ENCODE data around the gene FLNA. TPM values are rescaled to one million over a fixed set of nuclear protein-coding genes. Genes with fewer than 3 reads are reported as not detected.
"Not testable (repeated sequence)": the region's sequence is repeated elsewhere in the genome, so short reads cannot be mapped to it uniquely, and the experiment has no call there.

FLNA gene
- polyA plus RNA-seq, 1 donor, result 304 TPM

- no peak for DNase-seq
These were observed 71.0 kb downstream of the FLNA start for GRCh38 chrX:154303476-154303875.

GRCh38 chrX:154302998-154303397 is 71.4 kb downstream of the FLNA start:
- DNase-seq, result not testable (repeated sequence)

GRCh38 chrX:154300816-154301215 is 73.6 kb downstream of the FLNA start:
- DNase-seq, result no peak

Other genes starting within 250 kb of the FLNA start
- not detected for gene OPN1LW, start 230.4 kb downstream of the FLNA start, polyA plus RNA-seq (ENCODE audit: insufficient read length)
- not detected for gene OPN1MW, start 192.0 kb downstream of the FLNA start, polyA plus RNA-seq (ENCODE audit: insufficient read length)
- not detected for gene OPN1MW2, start 154.9 kb downstream of the FLNA start, polyA plus RNA-seq (ENCODE audit: insufficient read length)
- gene OPN1MW3, start 117.1 kb downstream of the FLNA start, polyA plus RNA-seq (ENCODE audit: insufficient read length), result not detected
- not detected for gene TEX28, start 79.5 kb downstream of the FLNA start, polyA plus RNA-seq (ENCODE audit: insufficient read length)
- 0.67 TPM for gene TKTL1, start 78.8 kb downstream of the FLNA start, polyA plus RNA-seq (ENCODE audit: insufficient read length)
- 51.6 TPM for gene EMD, start 4.7 kb upstream of the FLNA start, polyA plus RNA-seq (ENCODE audit: insufficient read length)
- 5,697 TPM for gene RPL10, start 23.7 kb upstream of the FLNA start, polyA plus RNA-seq (ENCODE audit: insufficient read length)
- 44.6 TPM for gene DNASE1L1, start 34.6 kb upstream of the FLNA start, polyA plus RNA-seq (ENCODE audit: insufficient read length)
- 29.9 TPM for gene TAFAZZIN, start 36.9 kb upstream of the FLNA start, polyA plus RNA-seq (ENCODE audit: insufficient read length)
- 65.6 TPM for gene ATP6AP1, start 54.0 kb upstream of the FLNA start, polyA plus RNA-seq (ENCODE audit: insufficient read length)
- gene GDI1, start 62.5 kb upstream of the FLNA start, polyA plus RNA-seq (ENCODE audit: insufficient read length), result 91.8 TPM
- gene FAM50A, start 69.5 kb upstream of the FLNA start, polyA plus RNA-seq (ENCODE audit: insufficient read length), result 63.5 TPM
- 41.3 TPM for gene PLXNA3, start 83.6 kb upstream of the FLNA start, polyA plus RNA-seq (ENCODE audit: insufficient read length)
- gene LAGE3, start 104.6 kb upstream of the FLNA start, polyA plus RNA-seq (ENCODE audit: insufficient read length), result 13.6 TPM
- 25.9 TPM for gene UBL4A, start 112.0 kb upstream of the FLNA start, polyA plus RNA-seq (ENCODE audit: insufficient read length)
- gene SLC10A3, start 116.0 kb upstream of the FLNA start, polyA plus RNA-seq (ENCODE audit: insufficient read length), result 12.2 TPM
- 33.9 TPM for gene FAM3A, start 141.6 kb upstream of the FLNA start, polyA plus RNA-seq (ENCODE audit: insufficient read length)
- gene G6PD, start 172.2 kb upstream of the FLNA start, polyA plus RNA-seq (ENCODE audit: insufficient read length), result 12.3 TPM
- gene IKBKG, start 173.0 kb upstream of the FLNA start, polyA plus RNA-seq (ENCODE audit: insufficient read length), result 14.4 TPM
- gene CTAG1A, start 210.5 kb upstream of the FLNA start, polyA plus RNA-seq (ENCODE audit: insufficient read length), result not detected
- not detected for gene CTAG1B, start 244.6 kb upstream of the FLNA start, polyA plus RNA-seq (ENCODE audit: insufficient read length)

Data from hindlimb muscle (tissue), 1 donor.